MG63 (cell line): ENCODE measurements around the gene RNF157. TPM values are rescaled to one million over a fixed set of nuclear protein-coding genes. Genes with fewer than 3 reads are reported as not detected.

ENCODE experiments used
- DNase-seq: peaks from one replicate; pipeline ENCODE4 v3.0.0-alpha.2; 2020
- H3K27me3 ChIP-seq: fragments of 250-450 bp; sonication (Bioruptor Pico); 2 replicates; pipeline ENCODE4 v1.5.1; 2020; ENCODE audit warnings: mild to moderate bottlenecking, moderate library complexity
- H3K36me3 ChIP-seq: fragments of 250-450 bp; sonication (Bioruptor Pico); 2 replicates; pipeline ENCODE4 v1.5.1; 2020; ENCODE audit warnings: mild to moderate bottlenecking, moderate library complexity
- H3K4me3 ChIP-seq: fragments of 250-450 bp; sonication (Bioruptor Pico); 2 replicates; pipeline ENCODE4 v1.5.1; 2020; ENCODE audit warnings: mild to moderate bottlenecking, moderate library complexity
- H3K9me3 ChIP-seq: fragments of 250-450 bp; sonication (Bioruptor Pico); 2 replicates; pipeline ENCODE4 v1.5.1; 2020; ENCODE audit warnings: mild to moderate bottlenecking, moderate library complexity
- total RNA-seq: library from RNA; depleted of rRNA; stranded (reverse); fragments of >200 nt; shearing (Covaris generic); gene quantifications from 2 replicates; pipeline ENCODE4 v1.2.3, GENCODE V29; 2014; ENCODE audit warnings: low replicate concordance; rRNA removed

The RNF157 gene
- 0.40 and 0.94 TPM in 2 replicates for total RNA-seq

GRCh38 chr17:76240461-76241203, at the start of gene RNF157:
RNF157 (minus strand) TSS chr17:76240493; CDS start chr17:76240240, 253 bp downstream.
- Histone ChIP-seq H3K36me3 (no peaks in the 10 kb centered on the region), H3K9me3 (no peaks in the 10 kb centered on the region), H3K4me3 (peak within 1 kb of the TSS; percentile 56), H3K27me3 (peaks cover 41% of the 10 kb centered on the region)
- peak; percentile 50 for DNase-seq

- Histone ChIP-seq H3K27me3 (no peaks in the 10 kb centered on the region), H3K4me3 (no peak overlapping the region), H3K36me3 (no peaks in the 10 kb centered on the region), H3K9me3 (no peaks in the 10 kb centered on the region)
- no peak for DNase-seq
Observed at GRCh38 chr17:76281573-76282371, 41.5 kb upstream of the RNF157 start.

DNA sequence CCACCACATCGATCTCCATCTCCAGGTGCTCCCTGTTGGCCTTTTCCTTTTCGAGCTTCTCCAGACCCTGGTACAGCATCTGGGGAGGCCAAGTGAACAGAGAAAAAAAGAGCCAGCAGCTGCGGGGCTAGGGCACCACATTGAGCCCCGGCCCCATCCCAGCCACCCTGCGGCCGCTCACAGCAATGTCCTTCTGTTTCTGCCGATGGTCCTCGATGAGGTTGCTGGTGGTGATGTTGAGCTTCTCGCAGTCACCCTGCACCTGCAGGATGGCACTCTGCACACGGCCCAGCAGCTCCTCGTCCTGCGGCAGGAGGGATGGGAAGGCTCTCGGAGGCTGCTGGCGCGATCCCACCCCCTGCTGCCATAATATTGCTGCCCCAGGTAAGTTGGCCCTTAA, 40.4 kb upstream of the RNF157 start:
- Histone ChIP-seq H3K9me3 (no peaks in the 10 kb centered on the region), H3K4me3 (no peak overlapping the region), H3K36me3 (no peaks in the 10 kb centered on the region), H3K27me3 (no peaks in the 10 kb centered on the region)
- DNase-seq = no peak

DNA sequence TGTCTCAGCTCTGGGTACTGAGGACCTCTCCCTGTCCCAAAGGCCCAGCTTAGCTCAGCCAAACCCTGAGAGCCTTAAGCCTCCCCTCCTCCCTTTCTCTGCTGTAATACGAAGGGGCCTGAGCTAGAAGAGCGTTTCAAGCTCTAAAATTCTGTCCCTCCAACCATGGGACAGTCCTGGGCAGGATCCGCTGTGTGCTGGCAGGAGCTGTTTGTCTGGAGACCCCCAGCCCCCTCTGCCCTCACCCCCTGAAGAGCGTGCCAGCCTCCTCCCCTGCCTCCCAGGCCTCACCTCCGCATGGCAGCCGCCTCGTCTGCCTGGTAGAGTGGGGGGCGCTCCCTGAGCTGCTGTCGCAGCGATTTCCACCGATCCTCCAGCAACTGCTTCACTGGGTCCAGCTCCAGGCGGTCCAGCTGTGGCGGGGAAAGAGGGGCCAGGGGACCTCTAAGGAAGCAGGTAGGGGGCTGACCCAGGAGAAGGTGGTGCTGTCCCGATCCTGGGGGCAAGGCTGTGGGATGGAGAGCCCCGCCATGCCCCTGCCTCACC, 39.5 kb upstream of the RNF157 start:
- no peak for DNase-seq
- Histone ChIP-seq H3K27me3 (no peaks in the 10 kb centered on the region), H3K9me3 (no peaks in the 10 kb centered on the region), H3K36me3 (no peaks in the 10 kb centered on the region), H3K4me3 (no peak overlapping the region)

- no peaks in the 10 kb centered on the region for H3K36me3 ChIP-seq
- no peak overlapping the region for H3K4me3 ChIP-seq
- DNase-seq = peak; percentile 72
- H3K27me3 ChIP-seq = no peaks in the 10 kb centered on the region
- H3K9me3 ChIP-seq = no peaks in the 10 kb centered on the region
Observed at GRCh38 chr17:76278952-76279741, 38.9 kb upstream of the RNF157 start.

- Histone ChIP-seq H3K4me3 (no peak overlapping the region), H3K9me3 (no peaks in the 10 kb centered on the region), H3K36me3 (no peaks in the 10 kb centered on the region), H3K27me3 (no peaks in the 10 kb centered on the region)
- DNase-seq = no peak
Observed at GRCh38 chr17:76278268-76278908, 38.1 kb upstream of the RNF157 start.

DNA sequence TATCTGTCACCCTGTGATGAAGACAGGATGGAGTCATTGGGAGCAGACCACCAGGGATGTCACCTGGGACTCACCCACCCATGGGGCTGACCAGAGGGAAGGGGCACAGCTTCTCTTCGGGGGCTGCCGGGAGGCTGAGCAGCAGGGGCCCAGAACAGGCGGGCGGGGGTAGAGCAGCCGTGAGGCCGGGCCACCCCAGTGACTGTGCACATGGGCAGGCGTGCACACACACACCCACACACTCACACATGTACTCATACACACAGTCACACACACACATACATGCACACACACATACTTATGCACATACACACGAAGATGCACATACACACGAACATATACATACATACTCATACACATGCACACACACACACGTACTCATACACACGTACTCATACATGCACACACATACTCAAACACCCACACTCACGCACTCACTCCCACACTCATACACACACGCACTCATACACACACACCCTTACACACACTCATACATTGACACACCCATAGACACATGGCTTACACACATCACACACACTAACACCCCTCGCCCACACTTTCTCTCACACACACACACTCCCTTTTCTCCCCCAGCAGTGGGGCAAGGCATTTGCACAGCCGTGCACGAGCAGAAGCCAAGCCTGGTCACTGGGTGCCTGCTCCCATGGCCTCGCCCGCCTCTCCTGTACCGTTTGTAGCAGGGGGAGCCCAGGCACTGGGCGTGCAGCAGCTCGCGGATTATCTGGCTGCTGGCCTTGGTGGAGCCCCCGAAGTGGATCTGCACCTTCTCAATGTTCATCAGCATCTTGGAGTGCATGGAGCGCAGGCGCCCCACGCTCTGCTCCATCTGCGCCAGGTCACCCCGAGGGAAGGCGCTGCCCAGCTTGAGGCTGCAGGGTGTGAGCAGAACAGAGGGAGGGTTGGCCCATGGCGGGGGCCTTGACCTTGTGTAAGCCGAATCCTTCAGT, 37.3 kb upstream of the RNF157 start:
- no peaks in the 10 kb centered on the region for H3K36me3 ChIP-seq
- no peaks in the 10 kb centered on the region for H3K9me3 ChIP-seq
- no peak overlapping the region for H3K4me3 ChIP-seq
- DNase-seq = no peak
- no peaks in the 10 kb centered on the region for H3K27me3 ChIP-seq

DNA sequence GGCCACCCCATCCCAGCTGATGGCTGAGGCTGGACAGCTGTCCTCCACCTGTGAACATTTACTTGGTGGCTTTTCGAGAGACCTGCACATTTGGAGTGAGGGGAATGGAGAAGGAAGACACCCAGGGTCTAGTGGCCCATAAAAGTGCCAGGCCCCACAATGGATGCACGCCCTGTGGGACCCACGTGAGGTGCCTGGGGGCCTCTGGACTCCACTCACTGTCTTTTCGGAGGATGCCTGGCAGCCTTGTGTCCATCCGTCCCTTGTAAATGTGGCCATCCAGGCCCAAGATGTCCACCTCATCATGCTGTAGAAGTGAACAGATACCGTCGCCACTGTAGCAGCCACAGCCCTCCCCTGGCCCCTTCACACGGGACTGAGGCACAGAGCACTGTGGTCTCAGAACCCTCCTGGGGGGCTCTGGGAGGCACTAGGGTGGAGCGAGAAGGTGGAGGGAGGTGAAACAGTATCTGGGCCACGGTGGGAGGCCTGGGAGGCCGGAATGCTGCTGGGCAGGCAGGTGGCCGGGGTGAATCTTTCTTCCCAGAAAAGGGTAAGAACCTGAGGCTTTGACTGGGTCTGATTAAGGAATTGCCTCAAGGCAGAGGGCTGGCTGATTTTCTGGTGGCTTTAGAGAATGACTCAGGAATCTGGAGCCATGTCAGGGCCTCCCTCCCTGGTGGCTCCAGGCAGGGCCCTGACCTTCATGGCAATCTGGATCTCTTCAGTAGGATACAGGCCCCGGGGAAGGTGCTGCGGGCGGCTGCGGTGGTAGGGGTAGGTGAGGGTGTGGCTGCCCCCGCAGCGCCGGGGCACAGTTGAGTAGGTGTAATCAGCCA, 36.4 kb upstream of the RNF157 start:
- Histone ChIP-seq H3K27me3 (no peaks in the 10 kb centered on the region), H3K4me3 (no peak overlapping the region), H3K9me3 (no peaks in the 10 kb centered on the region), H3K36me3 (no peaks in the 10 kb centered on the region)
- peak; percentile 44 for DNase-seq

- Histone ChIP-seq H3K9me3 (no peaks in the 10 kb centered on the region), H3K36me3 (no peaks in the 10 kb centered on the region)
- no peak for DNase-seq
Observed at GRCh38 chr17:76276069-76276431, 35.8 kb upstream of the RNF157 start.

DNA sequence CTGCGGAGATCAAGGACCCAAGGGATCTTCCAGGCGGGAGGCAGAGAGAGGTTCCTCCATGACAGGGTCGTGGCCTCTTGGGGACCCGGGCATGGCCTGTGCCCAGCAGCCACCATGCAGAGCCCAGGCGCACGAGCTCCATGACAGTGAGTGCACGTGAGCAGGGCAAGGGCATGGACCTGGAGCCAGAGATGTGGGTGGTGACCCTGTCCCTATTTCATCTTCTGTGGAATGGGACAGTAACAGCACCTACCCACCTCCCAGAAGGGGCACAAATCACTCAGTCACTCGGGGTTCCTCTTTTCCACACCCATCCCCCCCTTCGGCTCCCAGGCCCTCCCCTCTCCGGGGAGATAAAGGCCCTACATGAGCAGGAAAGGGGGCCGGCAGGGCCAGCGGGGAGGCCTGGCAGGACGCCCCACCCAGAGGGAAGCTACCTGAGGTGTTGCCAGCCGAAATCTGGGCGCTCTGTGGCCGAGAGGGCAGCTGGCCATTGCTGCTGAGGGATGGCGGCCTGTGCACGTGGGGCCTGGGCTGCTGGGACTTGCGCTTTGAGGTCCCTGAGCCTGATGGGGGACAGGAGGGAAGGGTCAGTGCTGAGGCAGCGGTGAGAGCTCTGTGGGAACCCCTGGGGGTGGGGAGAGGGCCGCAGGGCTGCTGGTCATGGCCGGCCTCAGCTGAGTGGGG, 35.2 kb upstream of the RNF157 start:
- H3K27me3 ChIP-seq = no peaks in the 10 kb centered on the region
- H3K9me3 ChIP-seq = no peaks in the 10 kb centered on the region
- no peak overlapping the region for H3K4me3 ChIP-seq
- H3K36me3 ChIP-seq = peaks cover 3% of the 10 kb centered on the region; the same call in 1 of the 2 replicates
- DNase-seq = no peak

More at GRCh38 chr17:76276069-76276431, 35.8 kb upstream of the RNF157 start:
- H3K4me3 ChIP-seq = no peak overlapping the region
- H3K27me3 ChIP-seq = no peaks in the 10 kb centered on the region

DNA sequence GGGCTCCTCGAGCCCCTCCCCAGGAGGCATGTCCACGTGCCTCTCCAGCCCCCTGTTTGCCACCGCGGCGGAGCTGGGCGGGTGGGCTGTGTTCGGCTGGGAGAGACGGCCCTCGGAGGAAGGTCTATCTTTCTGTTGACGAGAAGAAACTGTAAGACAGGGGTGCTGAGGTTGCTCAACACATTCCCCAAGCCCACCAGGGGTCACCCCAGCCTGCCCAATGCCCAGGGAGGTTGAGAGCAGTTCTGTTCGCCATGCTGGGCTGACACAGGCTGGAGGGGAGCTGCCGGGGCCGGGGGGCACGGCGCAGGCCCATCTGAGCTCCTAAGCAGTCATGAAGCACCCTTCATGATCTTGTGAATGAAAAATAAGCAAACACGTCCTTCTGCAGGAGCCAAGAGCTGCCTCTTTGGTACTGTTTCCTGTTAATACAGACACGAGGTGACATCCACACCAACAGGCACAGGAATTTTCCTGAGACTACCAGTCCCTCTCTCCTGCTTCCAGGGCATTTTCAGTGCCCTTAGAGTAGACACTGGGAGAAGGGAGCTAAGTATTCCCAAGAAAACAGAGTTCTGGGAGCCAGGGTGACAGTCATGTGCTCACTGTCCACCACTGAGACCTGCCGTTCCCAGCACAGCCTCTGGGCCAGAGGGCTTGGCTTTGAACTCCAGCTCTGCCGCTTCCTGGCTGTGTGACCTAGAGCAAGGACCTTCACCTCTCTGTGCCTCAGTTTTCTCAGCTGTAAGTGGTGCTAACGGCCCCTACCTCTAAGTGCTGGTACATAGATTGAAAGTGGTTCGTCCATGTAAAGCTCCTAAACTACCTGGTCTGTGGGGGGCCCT, 34.0 kb upstream of the RNF157 start:
- Histone ChIP-seq H3K36me3 (peaks cover 3% of the 10 kb centered on the region; the same call in 1 of the 2 replicates), H3K4me3 (no peak overlapping the region), H3K9me3 (no peaks in the 10 kb centered on the region), H3K27me3 (no peaks in the 10 kb centered on the region)
- DNase-seq = no peak

GRCh38 chr17:76273445-76274111, 33.3 kb upstream of the RNF157 start:
- no peaks in the 10 kb centered on the region for H3K9me3 ChIP-seq
- no peak for DNase-seq
- H3K36me3 ChIP-seq = peaks cover 3% of the 10 kb centered on the region; the same call in 1 of the 2 replicates
- no peak overlapping the region for H3K4me3 ChIP-seq
- H3K27me3 ChIP-seq = no peaks in the 10 kb centered on the region
